NCI-H446 treated with DMSO at 0.1 percent for 48 hours (cell line): ENCODE measurements around the gene LRRC4C.

Experiments used
- DNase-seq: peaks from one replicate; lab custom pipeline; 2025; lab: John Stamatoyannopoulos, UW

LRRC4C gene

GRCh38 chr11:40100162-40100553 is 1359.3 kb downstream of the LRRC4C start:
- DNase-seq, result no peak

GRCh38 chr11:40099426-40100161 is 1359.9 kb downstream of the LRRC4C start:
- no peak for DNase-seq

- DNase-seq, result no peak
Measured at GRCh38 chr11:40095446-40095845, 1364.0 kb downstream of the LRRC4C start.

GRCh38 chr11:40094954-40095353 is 1364.5 kb downstream of the LRRC4C start:
- DNase-seq, result no peak

GRCh38 chr11:40080434-40080833 is 1379.0 kb downstream of the LRRC4C start:
- DNase-seq, result no peak
